WTC11 (cell line): ENCODE data around the gene TNN. TPM values are rescaled to one million over a fixed set of nuclear protein-coding genes. Genes with fewer than 3 reads are reported as not detected.
A peak's percentile ranks its signal among the peaks of the same experiment; 100 is the strongest.

Experiments
- ATAC-seq: fragments of 200-7000 bp; cut with Tn5 transposase; 2 replicates; pipeline ENCODE4 v1.10.0; 2021; ENCODE audit warnings: mild to moderate bottlenecking, moderate library complexity
- CTCF ChIA-PET: fragments of 300-600 bp; sonication (Branson Sonifier 250); formaldehyde crosslinking; loops from one replicate; lab custom pipeline; 2021; ENCODE audit warnings: antibody characterized with exemption; lab: Charles Lee
- POLR2A ChIA-PET: fragments of 350-600 bp; sonication (Branson Sonifier 250); formaldehyde crosslinking; loops from one replicate; lab custom pipeline; 2021; ENCODE audit warnings: antibody characterized with exemption; lab: Charles Lee
- DNase-seq: peaks from one replicate; pipeline ENCODE4 v3.0.0; 2021; ENCODE audit warnings: low spot score
- H3K27ac Mint-ChIP-seq: 2 replicates; pipeline ENCODE4 v1.8.0; 2021; ENCODE audit warnings: mixed read lengths
- H3K27me3 Mint-ChIP-seq: 2 replicates; pipeline ENCODE4 v1.8.0; 2021; ENCODE audit warnings: low read depth, mild to moderate bottlenecking, moderate library complexity, mixed read lengths
- H3K36me3 Mint-ChIP-seq: 2 replicates; pipeline ENCODE4 v1.8.0; 2021; ENCODE audit warnings: mixed read lengths
- H3K4me1 Mint-ChIP-seq: 2 replicates; pipeline ENCODE4 v1.8.0; 2022; ENCODE audit warnings: mixed read lengths
- H3K4me3 Mint-ChIP-seq: 2 replicates; pipeline ENCODE4 v1.8.0; 2021; ENCODE audit warnings: mild to moderate bottlenecking, moderate library complexity, mixed read lengths
- H3K9me3 Mint-ChIP-seq: 2 replicates; pipeline ENCODE4 v1.8.0; 2021; ENCODE audit warnings: mixed read lengths
- CREM ChIP-seq: sonication (generic); formaldehyde crosslinking; IDR thresholded peaks from 2 replicates; pipeline ENCODE4 v1.8.1; 2022; ENCODE audit warnings: mild to moderate bottlenecking, missing genetic modification reagents, moderate library complexity
- NFYB ChIP-seq: sonication (generic); formaldehyde crosslinking; conservative IDR thresholded peaks from 2 replicates; pipeline ENCODE4 v1.8.0; 2022; ENCODE audit warnings: low read depth, missing genetic modification reagents
- NR3C1 ChIP-seq: sonication (generic); formaldehyde crosslinking; conservative IDR thresholded peaks from 2 replicates; pipeline ENCODE4 v1.8.1; 2023; ENCODE audit warnings: low read depth, mild to moderate bottlenecking, missing genetic modification reagents
- RELA ChIP-seq: sonication (generic); formaldehyde crosslinking; IDR thresholded peaks from 2 replicates; pipeline ENCODE4 v1.8.1; 2022; ENCODE audit warnings: missing genetic modification reagents, mild to moderate bottlenecking, borderline replicate concordance
- ZNF317 ChIP-seq: sonication (generic); formaldehyde crosslinking; IDR thresholded peaks from 2 replicates; pipeline ENCODE4 v1.8.1; 2023; ENCODE audit warnings: low read depth, mild to moderate bottlenecking, moderate library complexity, missing genetic modification reagents, borderline replicate concordance
- ZNF423 ChIP-seq: fragments of 250-450 bp; sonication (Bioruptor Pico); IDR thresholded peaks from 2 replicates; pipeline ENCODE4 v2.1.2; 2022; ENCODE audit warnings: mild to moderate bottlenecking, moderate library complexity
- total RNA-seq: library from RNA; stranded (reverse); gene quantifications from 3 replicates; pipeline ENCODE4 v1.2.3, GENCODE V29; 2021
- TF ChIP-seq, protein P1 (sequence below): fragments of 250-450 bp; sonication (Bioruptor Pico); IDR thresholded peaks from 2 replicates; pipeline ENCODE4 v1.9.0; 2021; ENCODE audit warnings: mild to moderate bottlenecking, borderline replicate concordance
- TF ChIP-seq, protein P2 (sequence below): sonication (generic); formaldehyde crosslinking; IDR thresholded peaks from 2 replicates; pipeline ENCODE4 v1.8.0; 2023; ENCODE audit warnings: missing genetic modification reagents
- TF ChIP-seq, protein P3 (sequence below): sonication (generic); formaldehyde crosslinking; IDR thresholded peaks from 2 replicates; pipeline ENCODE4 v1.8.0; 2022; ENCODE audit warnings: missing genetic modification reagents
- TF ChIP-seq, protein P4 (sequence below): sonication (generic); formaldehyde crosslinking; IDR thresholded peaks from 2 replicates; pipeline ENCODE4 v1.8.0; 2022; ENCODE audit warnings: mild to moderate bottlenecking, missing genetic modification reagents
- TF ChIP-seq, protein P5 (sequence below): sonication (generic); formaldehyde crosslinking; IDR thresholded peaks from 2 replicates; pipeline ENCODE4 v1.8.0; 2022; ENCODE audit warnings: mild to moderate bottlenecking, missing genetic modification reagents

TNN gene
- total RNA-seq, 1 experiment from 2014 or later: 0.44 TPM

DNA sequence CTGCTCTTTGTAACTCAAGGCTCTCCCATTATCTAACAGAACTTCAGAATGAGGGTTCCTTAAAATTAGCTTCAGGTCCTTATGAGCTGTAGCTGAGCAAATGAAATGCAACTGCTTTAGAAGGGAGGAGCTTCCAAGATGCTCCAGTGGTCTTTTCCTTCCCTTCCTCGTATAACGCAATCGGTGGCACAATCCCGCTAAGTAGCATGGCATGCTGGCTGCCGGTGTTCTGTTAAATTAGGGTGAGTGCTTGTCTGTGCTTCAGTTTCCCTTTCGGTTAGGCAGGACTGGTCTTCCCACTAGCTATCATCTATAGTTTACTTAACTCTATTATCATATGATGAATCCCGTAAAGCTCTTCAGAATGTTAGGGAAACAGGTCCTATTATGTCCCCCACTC lies 124.0 kb downstream of the TNN start:
- ATAC-seq: peak; percentile 10
- no peak for TF ChIP-seq NR3C1 (CRISPR knock-in tag)
- TF ChIP-seq NFYB (CRISPR knock-in tag): no peak
- TF ChIP-seq CREM: no peak
- no peak for TF ChIP-seq ZNF317 (CRISPR knock-in tag)
- TF ChIP-seq, protein P1, sequence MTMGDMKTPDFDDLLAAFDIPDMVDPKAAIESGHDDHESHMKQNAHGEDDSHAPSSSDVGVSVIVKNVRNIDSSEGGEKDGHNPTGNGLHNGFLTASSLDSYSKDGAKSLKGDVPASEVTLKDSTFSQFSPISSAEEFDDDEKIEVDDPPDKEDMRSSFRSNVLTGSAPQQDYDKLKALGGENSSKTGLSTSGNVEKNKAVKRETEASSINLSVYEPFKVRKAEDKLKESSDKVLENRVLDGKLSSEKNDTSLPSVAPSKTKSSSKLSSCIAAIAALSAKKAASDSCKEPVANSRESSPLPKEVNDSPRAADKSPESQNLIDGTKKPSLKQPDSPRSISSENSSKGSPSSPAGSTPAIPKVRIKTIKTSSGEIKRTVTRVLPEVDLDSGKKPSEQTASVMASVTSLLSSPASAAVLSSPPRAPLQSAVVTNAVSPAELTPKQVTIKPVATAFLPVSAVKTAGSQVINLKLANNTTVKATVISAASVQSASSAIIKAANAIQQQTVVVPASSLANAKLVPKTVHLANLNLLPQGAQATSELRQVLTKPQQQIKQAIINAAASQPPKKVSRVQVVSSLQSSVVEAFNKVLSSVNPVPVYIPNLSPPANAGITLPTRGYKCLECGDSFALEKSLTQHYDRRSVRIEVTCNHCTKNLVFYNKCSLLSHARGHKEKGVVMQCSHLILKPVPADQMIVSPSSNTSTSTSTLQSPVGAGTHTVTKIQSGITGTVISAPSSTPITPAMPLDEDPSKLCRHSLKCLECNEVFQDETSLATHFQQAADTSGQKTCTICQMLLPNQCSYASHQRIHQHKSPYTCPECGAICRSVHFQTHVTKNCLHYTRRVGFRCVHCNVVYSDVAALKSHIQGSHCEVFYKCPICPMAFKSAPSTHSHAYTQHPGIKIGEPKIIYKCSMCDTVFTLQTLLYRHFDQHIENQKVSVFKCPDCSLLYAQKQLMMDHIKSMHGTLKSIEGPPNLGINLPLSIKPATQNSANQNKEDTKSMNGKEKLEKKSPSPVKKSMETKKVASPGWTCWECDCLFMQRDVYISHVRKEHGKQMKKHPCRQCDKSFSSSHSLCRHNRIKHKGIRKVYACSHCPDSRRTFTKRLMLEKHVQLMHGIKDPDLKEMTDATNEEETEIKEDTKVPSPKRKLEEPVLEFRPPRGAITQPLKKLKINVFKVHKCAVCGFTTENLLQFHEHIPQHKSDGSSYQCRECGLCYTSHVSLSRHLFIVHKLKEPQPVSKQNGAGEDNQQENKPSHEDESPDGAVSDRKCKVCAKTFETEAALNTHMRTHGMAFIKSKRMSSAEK (CRISPR knock-in tag): no peak
- TF ChIP-seq, all 79 proteins: peak for 0
- no peaks in the 10 kb centered on the region for H3K9me3 Mint-ChIP-seq
- H3K27ac Mint-ChIP-seq: no peak overlapping the region
- H3K4me3 Mint-ChIP-seq: peak overlapping the region; percentile 90
- peaks cover 22% of the 10 kb centered on the region for H3K27me3 Mint-ChIP-seq
- H3K36me3 Mint-ChIP-seq: no peaks in the 10 kb centered on the region
- H3K4me1 Mint-ChIP-seq: peaks cover 16% of the 10 kb centered on the region
- ChIA-PET CTCF (interaction anchor here (0.8 to 2.2 kb wide), 11 partner anchors 8 to 162 kb away, joined by 3 to 21 read pairs (median 5); no protein-coding TSS in a partner anchor), POLR2A (interaction anchor here (0.8 to 1.3 kb wide), 3 partner anchors 9 to 146 kb away, joined by 3 read pairs; no protein-coding TSS in a partner anchor)
- DNase-seq: no peak

DNA sequence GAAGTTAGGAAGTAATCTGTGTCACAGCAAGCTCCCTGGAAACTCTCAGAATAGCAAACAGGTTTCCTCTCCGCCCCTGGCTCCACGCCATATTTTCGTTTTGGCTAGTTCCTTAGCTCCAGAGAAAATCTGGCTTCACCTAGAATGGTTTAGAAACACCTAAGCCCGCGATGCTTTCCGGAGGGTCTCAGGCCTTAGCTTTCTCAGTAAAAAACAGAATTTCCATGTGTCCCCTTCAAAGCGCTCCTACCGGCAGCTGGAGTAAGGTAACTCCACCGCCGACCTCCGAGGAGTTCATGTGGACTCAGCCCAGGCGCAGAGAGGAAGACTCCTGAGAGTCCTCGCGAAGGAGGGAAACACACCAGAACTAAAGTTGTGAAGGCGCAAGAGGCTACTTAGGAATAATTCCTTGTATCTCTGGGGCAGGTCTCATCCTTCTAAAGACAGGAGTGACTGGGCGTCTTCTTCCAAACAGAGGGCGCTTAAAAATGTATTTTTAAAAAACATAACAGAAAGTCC lies 124.5 kb downstream of the TNN start:
- Mint-ChIP-seq H3K36me3 (no peaks in the 10 kb centered on the region), H3K4me3 (peak overlapping the region; percentile 90), H3K27ac (peak overlapping the region; percentile 27; the same call in 1 of the 2 replicates), H3K4me1 (peaks cover 16% of the 10 kb centered on the region), H3K9me3 (no peaks in the 10 kb centered on the region), H3K27me3 (peaks cover 22% of the 10 kb centered on the region)
- DNase-seq (peak; percentile 45), ATAC-seq (peak; percentile 54)
- ChIA-PET POLR2A (interaction anchor here (0.8 to 1.3 kb wide), 3 partner anchors 9 to 146 kb away, joined by 3 read pairs; no protein-coding TSS in a partner anchor), CTCF (interaction anchor here (0.8 to 2.2 kb wide), 11 partner anchors 9 to 162 kb away, joined by 3 to 21 read pairs (median 5); no protein-coding TSS in a partner anchor)
- TF ChIP-seq, protein P2, sequence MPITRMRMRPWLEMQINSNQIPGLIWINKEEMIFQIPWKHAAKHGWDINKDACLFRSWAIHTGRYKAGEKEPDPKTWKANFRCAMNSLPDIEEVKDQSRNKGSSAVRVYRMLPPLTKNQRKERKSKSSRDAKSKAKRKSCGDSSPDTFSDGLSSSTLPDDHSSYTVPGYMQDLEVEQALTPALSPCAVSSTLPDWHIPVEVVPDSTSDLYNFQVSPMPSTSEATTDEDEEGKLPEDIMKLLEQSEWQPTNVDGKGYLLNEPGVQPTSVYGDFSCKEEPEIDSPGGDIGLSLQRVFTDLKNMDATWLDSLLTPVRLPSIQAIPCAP (CRISPR knock-in tag): no peak
- TF ChIP-seq, protein P3, sequence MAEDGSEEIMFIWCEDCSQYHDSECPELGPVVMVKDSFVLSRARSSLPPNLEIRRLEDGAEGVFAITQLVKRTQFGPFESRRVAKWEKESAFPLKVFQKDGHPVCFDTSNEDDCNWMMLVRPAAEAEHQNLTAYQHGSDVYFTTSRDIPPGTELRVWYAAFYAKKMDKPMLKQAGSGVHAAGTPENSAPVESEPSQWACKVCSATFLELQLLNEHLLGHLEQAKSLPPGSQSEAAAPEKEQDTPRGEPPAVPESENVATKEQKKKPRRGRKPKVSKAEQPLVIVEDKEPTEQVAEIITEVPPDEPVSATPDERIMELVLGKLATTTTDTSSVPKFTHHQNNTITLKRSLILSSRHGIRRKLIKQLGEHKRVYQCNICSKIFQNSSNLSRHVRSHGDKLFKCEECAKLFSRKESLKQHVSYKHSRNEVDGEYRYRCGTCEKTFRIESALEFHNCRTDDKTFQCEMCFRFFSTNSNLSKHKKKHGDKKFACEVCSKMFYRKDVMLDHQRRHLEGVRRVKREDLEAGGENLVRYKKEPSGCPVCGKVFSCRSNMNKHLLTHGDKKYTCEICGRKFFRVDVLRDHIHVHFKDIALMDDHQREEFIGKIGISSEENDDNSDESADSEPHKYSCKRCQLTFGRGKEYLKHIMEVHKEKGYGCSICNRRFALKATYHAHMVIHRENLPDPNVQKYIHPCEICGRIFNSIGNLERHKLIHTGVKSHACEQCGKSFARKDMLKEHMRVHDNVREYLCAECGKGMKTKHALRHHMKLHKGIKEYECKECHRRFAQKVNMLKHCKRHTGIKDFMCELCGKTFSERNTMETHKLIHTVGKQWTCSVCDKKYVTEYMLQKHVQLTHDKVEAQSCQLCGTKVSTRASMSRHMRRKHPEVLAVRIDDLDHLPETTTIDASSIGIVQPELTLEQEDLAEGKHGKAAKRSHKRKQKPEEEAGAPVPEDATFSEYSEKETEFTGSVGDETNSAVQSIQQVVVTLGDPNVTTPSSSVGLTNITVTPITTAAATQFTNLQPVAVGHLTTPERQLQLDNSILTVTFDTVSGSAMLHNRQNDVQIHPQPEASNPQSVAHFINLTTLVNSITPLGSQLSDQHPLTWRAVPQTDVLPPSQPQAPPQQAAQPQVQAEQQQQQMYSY (CRISPR knock-in tag): peak; percentile 93

DNA sequence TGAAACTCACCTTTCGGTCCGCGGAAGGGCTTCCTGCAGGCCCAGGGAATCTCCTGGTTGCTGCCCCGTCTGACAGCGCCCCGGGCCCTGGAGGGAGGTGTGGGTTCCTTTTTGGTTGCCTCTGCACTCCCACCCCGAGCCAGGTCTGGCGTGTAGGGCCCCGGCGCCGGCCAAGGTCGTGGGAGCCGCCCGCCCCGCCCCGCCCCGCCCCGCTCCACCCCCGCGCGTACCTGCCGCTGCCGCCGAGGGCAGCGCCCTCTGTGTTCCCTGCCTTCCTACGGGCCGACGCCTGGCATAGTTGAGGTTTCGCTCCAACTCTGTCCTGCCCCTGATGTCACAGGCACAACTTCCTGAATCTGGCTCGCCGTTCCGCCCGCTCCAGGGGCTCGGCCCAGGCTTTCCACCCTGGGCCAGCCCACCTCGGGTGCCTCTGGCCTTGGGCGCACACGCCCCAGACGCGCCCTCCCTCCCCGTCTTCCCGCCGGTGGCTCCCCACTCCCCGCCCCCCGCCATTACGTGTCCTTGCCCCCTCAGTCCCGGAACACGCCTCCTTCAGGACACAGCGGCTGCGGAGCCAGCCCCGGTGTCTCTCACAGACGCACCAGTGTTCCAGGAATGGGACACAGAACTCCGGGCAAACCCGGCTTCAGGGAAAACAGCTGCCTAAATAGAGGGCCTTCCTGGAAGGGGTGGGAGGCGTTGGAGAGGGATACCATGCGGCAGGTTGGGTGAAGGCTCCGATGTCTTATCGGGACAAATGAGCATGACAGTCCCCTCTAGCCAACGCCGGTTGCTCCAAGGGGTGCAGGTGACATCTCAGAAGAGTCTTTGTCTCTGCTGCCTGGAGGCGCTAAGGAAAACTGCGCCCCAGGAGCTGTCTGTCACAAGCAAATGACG lies 125.2 kb downstream of the TNN start, which contains the start of gene KIAA0040:
Gene KIAA0040, minus strand, starts transcription at position 147 of the 897 bp plus-strand sequence. CDS start 31,763 bp downstream, outside the sequence.
- H3K27ac Mint-ChIP-seq: peak within 1 kb of the TSS; percentile 27; the same call in 1 of the 2 replicates
- peaks cover 16% of the 10 kb centered on the region for H3K4me1 Mint-ChIP-seq
- H3K4me3 Mint-ChIP-seq: peak within 1 kb of the TSS; percentile 90
- H3K27me3 Mint-ChIP-seq: peaks cover 25% of the 10 kb centered on the region
- H3K9me3 Mint-ChIP-seq: no peaks in the 10 kb centered on the region
- POLR2A ChIA-PET: interaction anchor here (0.7 to 1.1 kb wide), 2 partner anchors 145 to 170 kb away, joined by 3 read pairs; partner anchors contain the start of gene MRPS14
- DNase-seq (peak; percentile 72), ATAC-seq (peak; percentile 86)
- no peaks in the 10 kb centered on the region for H3K36me3 Mint-ChIP-seq
- CTCF ChIA-PET: interaction anchor here (0.8 to 2.5 kb wide), 12 partner anchors 9 to 163 kb away, joined by 3 to 21 read pairs (median 6); no protein-coding TSS in a partner anchor
- TF ChIP-seq RELA: 0 out of 2 replicates have a peak, but pooled peaks have one; percentile 15
- TF ChIP-seq, protein P4, sequence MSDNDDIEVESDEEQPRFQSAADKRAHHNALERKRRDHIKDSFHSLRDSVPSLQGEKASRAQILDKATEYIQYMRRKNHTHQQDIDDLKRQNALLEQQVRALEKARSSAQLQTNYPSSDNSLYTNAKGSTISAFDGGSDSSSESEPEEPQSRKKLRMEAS (CRISPR knock-in tag): no peak
- TF ChIP-seq, protein P5, sequence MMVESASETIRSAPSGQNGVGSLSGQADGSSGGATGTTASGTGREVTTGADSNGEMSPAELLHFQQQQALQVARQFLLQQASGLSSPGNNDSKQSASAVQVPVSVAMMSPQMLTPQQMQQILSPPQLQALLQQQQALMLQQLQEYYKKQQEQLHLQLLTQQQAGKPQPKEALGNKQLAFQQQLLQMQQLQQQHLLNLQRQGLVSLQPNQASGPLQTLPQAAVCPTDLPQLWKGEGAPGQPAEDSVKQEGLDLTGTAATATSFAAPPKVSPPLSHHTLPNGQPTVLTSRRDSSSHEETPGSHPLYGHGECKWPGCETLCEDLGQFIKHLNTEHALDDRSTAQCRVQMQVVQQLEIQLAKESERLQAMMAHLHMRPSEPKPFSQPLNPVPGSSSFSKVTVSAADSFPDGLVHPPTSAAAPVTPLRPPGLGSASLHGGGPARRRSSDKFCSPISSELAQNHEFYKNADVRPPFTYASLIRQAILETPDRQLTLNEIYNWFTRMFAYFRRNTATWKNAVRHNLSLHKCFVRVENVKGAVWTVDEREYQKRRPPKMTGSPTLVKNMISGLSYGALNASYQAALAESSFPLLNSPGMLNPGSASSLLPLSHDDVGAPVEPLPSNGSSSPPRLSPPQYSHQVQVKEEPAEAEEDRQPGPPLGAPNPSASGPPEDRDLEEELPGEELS: peak; percentile 21; the same call in 1 of the 2 replicates
- no peak for TF ChIP-seq CREM
- peak; percentile 31; the same call in 1 of the 2 replicates for TF ChIP-seq ZNF423
- TF ChIP-seq, protein P3 (CRISPR knock-in tag): 0 out of 2 replicates have a peak, but pooled peaks have one; percentile 17
